Neural cell (in vitro differentiated cells): ENCODE measurements around the gene SPON1. TPM values are rescaled to one million over a fixed set of nuclear protein-coding genes. Genes with fewer than 3 reads are reported as not detected.

Source experiments
- H2AFZ ChIP-seq: fragments of 200-600, 300-800 bp; sonication (generic), shearing (Covaris generic); 2 replicates; pipeline ENCODE4 v1.6.0; 2014; ENCODE audit warnings: low read depth, mild to moderate bottlenecking, antibody characterized with exemption, low read length, moderate library complexity
- H3F3A ChIP-seq: fragments of 200-600 bp; shearing (Covaris generic); 2 replicates; pipeline ENCODE4 v1.6.1; 2016; ENCODE audit warnings: mild to moderate bottlenecking, moderate library complexity, mixed read lengths, antibody characterized with exemption, low read length; ENCODE audit not compliant: insufficient read depth, poor library complexity, severe bottlenecking
- H3K27ac ChIP-seq: fragments of 200-600, 300-800 bp; sonication (generic), shearing (Covaris generic); 2 replicates; pipeline ENCODE4 v1.5.1; 2014; ENCODE audit warnings: mild to moderate bottlenecking, low read length, moderate library complexity
- H3K27me3 ChIP-seq: fragments of 300-800, 200-600 bp; sonication (generic), shearing (Covaris generic); 2 replicates; pipeline ENCODE4 v1.6.0; 2014; ENCODE audit warnings: mild to moderate bottlenecking, low read depth, low read length, moderate library complexity; ENCODE audit not compliant: insufficient read depth
- H3K36me3 ChIP-seq: fragments of 300-800, 200-600 bp; sonication (generic), shearing (Covaris generic); 2 replicates; pipeline ENCODE4 v1.5.1; 2014; ENCODE audit warnings: mild to moderate bottlenecking, antibody characterized with exemption, low read length, moderate library complexity; ENCODE audit not compliant: insufficient read depth
- H3K4me2 ChIP-seq: fragments of 300-800, 200-600 bp; sonication (generic), shearing (Covaris generic); 2 replicates; pipeline ENCODE4 v1.6.0; 2014; ENCODE audit warnings: mild to moderate bottlenecking, low read length
- H3K4me3 ChIP-seq: fragments of 300-800, 200-600 bp; sonication (generic), shearing (Covaris generic); 2 replicates; pipeline ENCODE4 v1.5.1; 2014; ENCODE audit warnings: mild to moderate bottlenecking, low read length, moderate library complexity
- H3K79me2 ChIP-seq: fragments of 200-600 bp; shearing (Covaris generic); replicated peaks from 2 replicates; pipeline ENCODE4 v1.6.0; 2014; ENCODE audit warnings: mild to moderate bottlenecking, low read length, moderate library complexity; ENCODE audit not compliant: insufficient read depth
- H3K9ac ChIP-seq: fragments of 300-800, 200-600 bp; sonication (generic), shearing (Covaris generic); 2 replicates; pipeline ENCODE4 v1.6.1; 2016; ENCODE audit warnings: mild to moderate bottlenecking, low read length, mixed read lengths
- H3K9me2 ChIP-seq: fragments of 200-600 bp; shearing (Covaris generic); 2 replicates; pipeline ENCODE4 v1.6.1; 2016; ENCODE audit warnings: mild to moderate bottlenecking, low read length, mixed read lengths; ENCODE audit not compliant: insufficient read depth
- H3K9me3 ChIP-seq: fragments of 200-600, 300-800 bp; sonication (generic), shearing (Covaris generic); 2 replicates; pipeline ENCODE4 v1.6.1; 2016; ENCODE audit warnings: mild to moderate bottlenecking, mixed run types, low read length, moderate library complexity, mixed read lengths
- H4K20me1 ChIP-seq: fragments of 200-600 bp; shearing (Covaris generic); 2 replicates; pipeline ENCODE4 v1.6.1; 2016; ENCODE audit warnings: mild to moderate bottlenecking, mixed run types; ENCODE audit not compliant: insufficient read depth
- CTCF ChIP-seq: fragments of 450-650 bp; IDR thresholded peaks from 2 replicates; pipeline ENCODE4 v1.5.1; 2014; ENCODE audit warnings: antibody characterized with exemption, mild to moderate bottlenecking, moderate library complexity; ENCODE audit not compliant: poor library complexity, severe bottlenecking
- EP300 ChIP-seq: fragments of 450-650 bp; conservative IDR thresholded peaks from 2 replicates; pipeline ENCODE4 v1.6.1; 2014; ENCODE audit warnings: antibody characterized with exemption, mild to moderate bottlenecking, moderate library complexity; ENCODE audit not compliant: poor library complexity, severe bottlenecking
- EZH2 ChIP-seq: fragments of 200-600, 300-800 bp; shearing (Covaris generic), sonication (generic); IDR thresholded peaks from 2 replicates; pipeline ENCODE4 v1.6.1; 2014; ENCODE audit warnings: antibody characterized with exemption, low read length, borderline replicate concordance, mild to moderate bottlenecking; ENCODE audit not compliant: insufficient read depth, poor library complexity, severe bottlenecking
- MXI1 ChIP-seq: fragments of 450-650 bp; conservative IDR thresholded peaks from 2 replicates; pipeline ENCODE4 v1.6.1; 2014; ENCODE audit warnings: antibody characterized with exemption, mild to moderate bottlenecking; ENCODE audit not compliant: poor library complexity, severe bottlenecking
- POLR2AphosphoS5 ChIP-seq: IDR thresholded peaks from 2 replicates; pipeline ENCODE4 v1.6.1; 2012
- RAD21 ChIP-seq: fragments of 450-650 bp; conservative IDR thresholded peaks from 2 replicates; pipeline ENCODE4 v1.6.1; 2014; ENCODE audit warnings: antibody characterized with exemption, mild to moderate bottlenecking, moderate library complexity
- REST ChIP-seq: IDR thresholded peaks from 2 replicates; pipeline ENCODE4 v1.6.1; 2012; ENCODE audit warnings: borderline replicate concordance
- SMC3 ChIP-seq: fragments of 450-650 bp; conservative IDR thresholded peaks from 2 replicates; pipeline ENCODE4 v1.6.1; 2014; ENCODE audit warnings: antibody characterized with exemption, mild to moderate bottlenecking, moderate library complexity; ENCODE audit not compliant: poor library complexity
- TAF1 ChIP-seq: IDR thresholded peaks from 2 replicates; pipeline ENCODE4 v1.6.1; 2012; ENCODE audit warnings: low read depth
- polyA minus RNA-seq: library from RNA; depleted of rRNA, polyadenylated mRNA; stranded (reverse); fragments of >200 nt; gene quantifications from 2 replicates; pipeline ENCODE4 v1.2.3, GENCODE V29; 2014
- polyA plus RNA-seq: library from polyadenylated mRNA; depleted of rRNA; stranded (reverse); fragments of >200 nt; gene quantifications from 2 replicates; pipeline ENCODE4 v1.2.3, GENCODE V29; 2014

The SPON1 gene
- polyA plus RNA-seq = 0.66 and 0.74 TPM in 2 replicates
- polyA minus RNA-seq = 0.97 and 1.4 TPM in 2 replicates

- Histone ChIP-seq H3K4me3 (peak within 1 kb of the TSS; percentile 76), H2AFZ (no peak within 1 kb of the TSS), H3K27ac (no peak within 1 kb of the TSS), H3F3A (peaks cover 4% of the 10 kb centered on the region), H3K9me3 (no peaks in the 10 kb centered on the region), H3K36me3 (no peaks in the 10 kb centered on the region), H3K4me2 (peak within 1 kb of the TSS; percentile 46), H3K9me2 (no peaks in the 10 kb centered on the region), H3K27me3 (peaks cover 53% of the 10 kb centered on the region), H3K9ac (peak within 1 kb of the TSS; percentile 31), H3K79me2 (no peaks in the 10 kb centered on the region), H4K20me1 (no peaks in the 10 kb centered on the region)
- TF ChIP-seq EP300 = no peak
- no peak for TF ChIP-seq EZH2
- TF ChIP-seq MXI1 = peak; percentile 26
- no peak for TF ChIP-seq TAF1
- peak; percentile 34 for TF ChIP-seq POLR2AphosphoS5
- TF ChIP-seq CTCF = no peak
- peak; percentile 26 for TF ChIP-seq SMC3
- TF ChIP-seq REST = no peak
- TF ChIP-seq RAD21 = no peak
Observed at GRCh38 chr11:13962562-13963168, at the start of gene SPON1. SPON1 (plus strand) TSS chr11:13962723; CDS start chr11:13962905, 182 bp downstream.

- H3K9ac ChIP-seq = no peak overlapping the region
- TF ChIP-seq REST = no peak
- no peak for TF ChIP-seq TAF1
- TF ChIP-seq EP300 = no peak
- TF ChIP-seq RAD21 = no peak
- TF ChIP-seq SMC3 = no peak
- TF ChIP-seq MXI1 = no peak
- no peak for TF ChIP-seq POLR2AphosphoS5
- TF ChIP-seq CTCF = no peak
- no peak for TF ChIP-seq EZH2
- no peak overlapping the region for H2AFZ ChIP-seq
- H3K36me3 ChIP-seq = no peaks in the 10 kb centered on the region
- H4K20me1 ChIP-seq = no peaks in the 10 kb centered on the region
- H3K79me2 ChIP-seq = no peaks in the 10 kb centered on the region
- H3K9me2 ChIP-seq = no peaks in the 10 kb centered on the region
- H3K4me3 ChIP-seq = no peak overlapping the region
- no peaks in the 10 kb centered on the region for H3K9me3 ChIP-seq
- no peak overlapping the region for H3K4me2 ChIP-seq
- no peaks in the 10 kb centered on the region for H3F3A ChIP-seq
- H3K27me3 ChIP-seq = no peaks in the 10 kb centered on the region
- H3K27ac ChIP-seq = no peak overlapping the region
Observed at GRCh38 chr11:13917264-13917663, 45.3 kb upstream of the SPON1 start.
